Prostate gland (tissue), 2 donors: ENCODE results near the gene SPNS3.

Experiments used
- POLR2AphosphoS5 ChIP-seq: sonication (generic); formaldehyde crosslinking; IDR thresholded peaks from one replicate; pipeline ENCODE4 v1.6.1; 2017; ENCODE audit warnings: antibody characterized with exemption
- TF ChIP-seq, protein P1 (sequence below), 4 experiments: fragments of 200-600 bp in 2 of 4; fragments of 450-650 bp in 2 of 4; sonication (generic) in 2 of 4; IDR thresholded peaks; 1 replicate in 3 of 4; 2 replicates in 1 of 4; pipeline ENCODE4 v1.5.1; 2016 to 2019; ENCODE audit warnings: antibody characterized with exemption in 4 of 4, mild to moderate bottlenecking in 2 of 4, moderate library complexity in 2 of 4

GRCh38 chr17:4515501-4515900 is 81.8 kb downstream of the SPNS3 start:
- TF ChIP-seq, protein P1, sequence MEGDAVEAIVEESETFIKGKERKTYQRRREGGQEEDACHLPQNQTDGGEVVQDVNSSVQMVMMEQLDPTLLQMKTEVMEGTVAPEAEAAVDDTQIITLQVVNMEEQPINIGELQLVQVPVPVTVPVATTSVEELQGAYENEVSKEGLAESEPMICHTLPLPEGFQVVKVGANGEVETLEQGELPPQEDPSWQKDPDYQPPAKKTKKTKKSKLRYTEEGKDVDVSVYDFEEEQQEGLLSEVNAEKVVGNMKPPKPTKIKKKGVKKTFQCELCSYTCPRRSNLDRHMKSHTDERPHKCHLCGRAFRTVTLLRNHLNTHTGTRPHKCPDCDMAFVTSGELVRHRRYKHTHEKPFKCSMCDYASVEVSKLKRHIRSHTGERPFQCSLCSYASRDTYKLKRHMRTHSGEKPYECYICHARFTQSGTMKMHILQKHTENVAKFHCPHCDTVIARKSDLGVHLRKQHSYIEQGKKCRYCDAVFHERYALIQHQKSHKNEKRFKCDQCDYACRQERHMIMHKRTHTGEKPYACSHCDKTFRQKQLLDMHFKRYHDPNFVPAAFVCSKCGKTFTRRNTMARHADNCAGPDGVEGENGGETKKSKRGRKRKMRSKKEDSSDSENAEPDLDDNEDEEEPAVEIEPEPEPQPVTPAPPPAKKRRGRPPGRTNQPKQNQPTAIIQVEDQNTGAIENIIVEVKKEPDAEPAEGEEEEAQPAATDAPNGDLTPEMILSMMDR (IDR thresholded peaks at IDR 0.05), result no peak
- TF ChIP-seq POLR2AphosphoS5, result no peak
